GM19372 (cell line): Measurements from ENCODE around the gene GNB4.
A peak's percentile ranks its signal among the peaks of the same experiment; 100 is the strongest.

Experiments
- ATAC-seq: cut with Tn5 transposase; IDR thresholded peaks from one replicate; pipeline ENCODE4 v1.9.1; 2021; ENCODE audit warnings: mild to moderate bottlenecking, low read depth, moderate library complexity; ENCODE audit not compliant: unreplicated experiment

The GNB4 gene

DNA sequence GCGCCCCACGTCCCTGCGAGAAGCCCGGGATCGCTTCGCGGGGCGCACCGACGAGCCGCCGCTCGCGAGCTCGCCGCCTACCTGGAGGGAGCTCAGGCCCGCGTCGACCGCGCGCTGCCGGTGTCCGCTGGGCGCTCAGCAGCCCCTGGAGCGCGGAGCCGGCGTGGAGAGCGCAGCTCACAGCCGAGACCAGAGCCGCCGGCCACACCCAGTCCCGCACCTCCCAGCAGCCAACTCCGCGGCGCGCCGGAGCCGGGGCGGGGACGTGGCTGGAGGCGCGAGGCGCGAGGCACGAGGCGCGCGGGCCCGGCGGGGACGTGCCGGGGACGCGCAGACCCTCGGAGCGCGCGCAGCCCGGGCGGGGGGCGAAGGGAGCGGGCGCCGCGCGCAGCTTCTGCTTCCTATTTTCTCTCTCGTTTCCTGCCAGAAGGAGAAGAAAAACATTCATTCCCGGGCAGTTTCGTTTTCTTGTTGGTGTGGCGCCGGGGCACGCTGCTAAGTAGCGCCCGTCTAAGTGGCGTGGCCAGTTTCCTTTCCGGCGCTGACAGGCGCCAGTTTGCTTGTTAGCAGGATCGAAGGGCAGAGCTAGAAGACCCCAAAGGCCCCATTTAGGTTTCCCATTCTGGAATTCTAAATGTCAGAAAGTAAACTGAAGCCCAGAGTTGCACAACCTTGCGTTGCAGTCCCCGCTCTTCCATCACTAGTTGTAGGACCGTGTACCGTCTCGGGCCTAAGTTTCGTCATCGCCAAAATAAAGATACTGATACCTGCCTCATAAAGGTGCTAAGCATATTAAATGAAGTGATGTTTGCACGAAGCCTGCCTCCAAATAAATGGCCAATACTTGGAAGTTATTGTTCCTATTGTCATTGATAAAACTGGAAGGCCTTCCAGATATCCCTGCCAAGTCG lies at the start of gene GNB4:
Gene GNB4, minus strand, starts transcription at position 206 of the 911 bp plus-strand sequence. CDS start 25,270 bp downstream, outside the sequence.
- peak; percentile 72 for ATAC-seq

DNA sequence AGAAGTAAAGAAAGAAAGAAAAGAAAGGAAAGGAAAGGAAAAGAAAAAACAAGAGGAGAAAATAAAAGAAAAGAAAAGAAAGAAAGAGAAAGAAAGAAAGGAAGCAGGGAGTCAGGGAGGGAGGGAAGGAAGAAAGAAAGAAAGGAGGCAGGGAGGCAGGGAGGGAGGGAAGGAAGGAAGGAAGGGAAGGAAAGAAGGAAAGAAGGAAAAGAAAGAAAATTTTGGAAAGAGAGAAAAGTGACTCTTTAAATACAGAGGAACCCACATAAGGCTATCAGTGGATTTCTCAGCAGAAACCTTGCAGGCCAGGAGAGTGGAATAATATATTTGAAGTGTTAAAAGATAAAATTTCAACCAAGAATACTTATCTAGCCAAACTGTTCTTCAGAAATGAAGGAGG lies 44.2 kb upstream of the GNB4 start:
- no peak for ATAC-seq

DNA sequence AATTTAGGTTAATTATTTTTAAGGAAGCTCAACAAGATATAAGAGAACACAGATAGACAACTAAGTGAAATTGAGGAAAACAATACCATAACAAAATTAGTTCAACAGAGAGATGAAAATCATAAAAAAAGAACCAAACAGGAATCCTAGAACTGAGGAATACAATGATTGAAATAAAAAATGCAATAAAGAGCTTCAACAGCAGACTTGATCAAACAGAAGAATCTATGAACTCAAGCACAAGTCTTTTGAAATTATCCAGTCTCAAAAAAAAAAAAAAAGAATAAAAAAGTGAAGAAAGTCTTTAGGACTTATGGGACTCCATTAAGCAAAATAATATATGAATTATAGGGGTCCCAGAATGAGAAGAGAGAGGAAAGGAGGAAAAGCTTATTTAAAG lies 42.0 kb upstream of the GNB4 start:
- ATAC-seq = no peak

DNA sequence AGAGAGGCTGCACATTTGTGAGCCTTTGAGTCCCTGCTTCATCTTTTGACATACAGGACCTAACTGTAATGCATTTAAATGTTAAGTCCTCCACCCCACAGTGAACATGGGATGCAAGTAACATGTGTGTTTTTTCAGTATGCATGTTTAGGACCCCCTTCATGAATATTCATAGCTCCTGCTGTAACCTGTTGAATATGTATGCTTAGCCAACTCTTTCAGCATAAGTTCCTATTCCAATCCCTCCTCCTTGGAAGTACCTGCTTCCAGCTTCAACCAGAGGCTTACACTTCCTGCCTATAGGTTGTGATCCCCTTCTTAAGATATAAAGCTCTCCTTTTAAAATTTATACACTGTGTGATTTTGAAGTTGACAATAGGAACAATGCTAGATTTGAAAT lies 36.9 kb upstream of the GNB4 start:
- ATAC-seq = no peak

- no peak for ATAC-seq
Observed at GRCh38 chr3:179486806-179487205, 35.5 kb upstream of the GNB4 start.

- no peak for ATAC-seq
Observed at GRCh38 chr3:179482857-179483256, 31.6 kb upstream of the GNB4 start.

DNA sequence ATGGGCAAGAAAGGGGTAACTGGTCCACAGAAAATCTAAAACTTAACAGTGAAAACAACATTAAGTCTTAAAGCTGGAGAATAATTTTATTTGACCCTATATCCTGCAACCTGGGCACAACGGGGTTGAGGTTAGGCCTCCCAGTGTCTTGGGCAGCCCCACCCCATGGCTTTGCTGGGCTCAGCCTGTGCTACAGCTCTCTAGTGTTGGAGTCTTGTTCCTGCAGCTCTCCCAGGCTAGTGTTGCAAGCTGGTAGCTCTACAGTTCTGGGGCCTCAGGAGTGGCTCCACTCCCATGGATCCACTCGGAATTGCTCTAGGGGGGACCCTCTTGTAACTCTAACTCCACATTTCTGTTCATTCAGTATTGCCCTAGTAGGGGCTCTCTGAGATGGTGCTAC lies 24.9 kb upstream of the GNB4 start:
- no peak for ATAC-seq

DNA sequence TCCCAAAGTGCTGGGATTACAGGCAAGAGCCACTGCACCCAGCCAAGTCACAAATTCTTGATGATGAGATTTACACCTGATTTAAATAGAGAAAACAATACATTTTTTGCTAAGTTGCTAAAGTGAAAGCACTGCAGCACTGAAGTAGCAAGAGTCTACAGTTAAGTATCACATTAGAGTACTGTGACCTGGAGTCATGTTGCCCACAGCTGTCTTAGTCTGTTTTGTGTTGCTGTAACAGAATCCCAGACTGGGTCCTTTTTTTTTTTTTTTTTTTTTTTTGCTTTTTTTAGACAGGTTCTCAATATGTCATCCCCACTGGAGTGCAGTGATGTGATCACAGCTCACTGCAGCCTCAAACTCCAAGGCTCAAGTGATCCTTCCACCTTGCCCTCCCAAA lies 23.2 kb upstream of the GNB4 start:
- no peak for ATAC-seq

DNA sequence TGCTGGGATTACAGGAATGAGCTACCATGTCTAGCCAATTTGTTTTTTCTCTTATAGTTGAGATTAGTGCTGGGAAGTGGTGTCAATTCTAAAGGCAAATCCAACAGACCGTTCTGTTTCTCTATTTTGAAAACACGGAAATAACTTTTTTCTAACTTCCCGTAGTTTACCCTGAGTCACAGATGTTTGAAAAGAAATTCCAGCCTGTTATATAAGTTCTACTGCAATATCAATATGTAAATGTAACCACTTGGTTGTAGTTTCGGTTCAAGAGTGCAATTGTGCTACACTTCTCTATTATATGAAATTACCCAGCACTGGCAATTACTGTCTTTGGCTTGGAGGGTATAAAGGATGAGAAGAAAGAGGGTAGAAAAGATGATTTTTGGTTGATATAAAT lies 22.3 kb upstream of the GNB4 start:
- no peak for ATAC-seq

GRCh38 chr3:179464323-179465092 lies 13.2 kb upstream of the GNB4 start:
- no peak for ATAC-seq

GRCh38 chr3:179463319-179463718 lies 12.0 kb upstream of the GNB4 start:
- ATAC-seq = no peak

DNA sequence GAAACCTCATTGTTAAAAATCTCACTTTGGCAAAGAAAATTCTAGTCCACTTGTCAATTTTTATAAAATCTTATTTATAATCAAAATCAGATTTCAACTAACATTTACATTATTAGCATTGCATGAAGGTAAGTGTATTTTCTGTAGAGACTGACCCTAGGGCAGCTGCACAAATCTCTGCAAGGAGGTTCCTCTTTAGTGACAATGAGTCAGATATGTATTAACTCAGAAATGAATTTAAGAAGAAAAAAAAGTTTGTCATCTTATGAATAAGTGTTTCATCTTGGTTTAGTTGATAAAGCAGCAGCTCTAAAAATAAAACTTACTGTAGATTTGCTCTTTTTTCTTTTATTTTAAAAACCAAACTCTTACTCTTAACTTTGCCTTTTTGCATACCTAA lies 9.0 kb upstream of the GNB4 start:
- no peak for ATAC-seq

- no peak for ATAC-seq
Observed at GRCh38 chr3:179455954-179456353, 4.7 kb upstream of the GNB4 start.

DNA sequence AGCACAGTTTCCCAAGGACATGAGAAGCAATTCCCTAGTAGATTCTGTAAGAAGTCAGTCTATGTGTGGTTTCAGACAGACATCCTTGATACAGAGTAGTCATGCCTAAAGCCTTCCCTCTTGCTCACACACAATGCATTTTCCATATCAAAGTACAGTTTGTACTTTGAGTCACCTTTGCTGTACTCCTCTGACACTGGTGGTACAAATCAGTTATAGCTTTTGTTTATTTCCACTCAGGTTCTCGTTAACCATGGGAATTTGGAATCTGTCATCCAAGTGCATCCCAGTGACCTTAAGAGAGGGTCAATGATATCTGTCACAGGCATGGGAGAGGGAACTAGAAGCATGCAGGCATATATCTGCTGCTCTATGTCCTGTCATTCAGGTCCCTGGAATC lies 3.6 kb upstream of the GNB4 start:
- ATAC-seq = no peak

DNA sequence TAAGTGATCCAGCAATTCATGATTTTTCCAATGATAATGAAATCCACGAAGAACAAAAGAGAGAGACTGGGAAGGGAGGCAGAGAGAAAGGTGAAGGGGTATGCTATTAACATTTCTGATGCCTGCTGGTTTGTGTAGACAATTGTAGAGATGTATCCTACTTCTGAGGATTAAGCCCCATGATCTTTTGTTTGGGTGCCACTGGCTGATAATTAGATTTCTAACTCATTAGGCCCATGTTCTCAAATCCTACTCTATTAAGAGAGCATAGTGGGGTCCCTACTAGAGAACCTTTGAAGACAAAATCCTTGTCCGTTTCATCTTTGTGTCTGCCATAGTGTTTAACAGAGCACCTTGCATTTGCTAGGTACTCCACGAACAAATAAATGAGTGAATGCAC lies 2.7 kb upstream of the GNB4 start:
- no peak for ATAC-seq

GRCh38 chr3:179452872-179453271 lies 1.6 kb upstream of the GNB4 start:
- ATAC-seq = no peak

GRCh38 chr3:179452176-179452564 lies 900 bp upstream of the GNB4 start:
- no peak for ATAC-seq

DNA sequence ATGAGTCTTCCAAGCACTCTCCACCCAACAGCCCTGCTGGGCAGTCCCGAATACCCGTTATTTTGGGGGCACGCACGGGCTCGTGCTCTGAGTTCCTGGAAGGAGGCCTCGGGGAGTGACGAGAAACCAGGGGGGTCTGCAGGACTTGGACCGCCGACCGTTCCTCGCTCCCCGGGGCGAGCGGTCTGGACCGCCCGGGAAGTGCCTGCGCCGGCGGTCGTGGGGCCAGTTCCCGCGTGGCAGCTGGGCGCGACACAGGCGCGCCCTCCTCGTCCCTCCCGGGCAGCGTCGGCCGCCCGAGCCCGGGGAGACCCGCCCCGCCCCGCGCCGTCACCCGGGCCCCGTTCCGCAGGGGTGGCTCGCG lies 387 bp downstream of the GNB4 start:
- ATAC-seq = peak; percentile 39

DNA sequence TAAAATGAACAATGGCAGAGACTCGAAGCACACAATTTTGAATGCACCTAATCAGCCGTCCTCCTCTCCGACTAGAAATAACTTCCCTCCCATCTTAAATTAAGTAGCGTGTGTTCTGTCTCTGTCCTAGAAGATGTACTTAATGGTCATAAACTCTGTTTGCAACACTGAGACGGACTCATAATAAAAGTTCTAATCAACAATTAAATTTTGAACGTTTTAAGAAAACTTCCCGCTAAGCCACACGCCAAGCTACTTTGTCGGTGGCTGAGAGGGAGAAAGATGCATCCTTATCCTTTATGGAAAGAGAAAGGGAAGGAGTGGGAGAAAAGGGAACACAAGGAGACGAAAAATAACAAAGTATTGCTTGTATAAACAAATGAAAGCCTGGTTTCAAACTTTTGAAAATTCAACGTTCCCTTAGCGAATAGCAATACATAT lies 989 bp downstream of the GNB4 start:
- ATAC-seq = no peak

DNA sequence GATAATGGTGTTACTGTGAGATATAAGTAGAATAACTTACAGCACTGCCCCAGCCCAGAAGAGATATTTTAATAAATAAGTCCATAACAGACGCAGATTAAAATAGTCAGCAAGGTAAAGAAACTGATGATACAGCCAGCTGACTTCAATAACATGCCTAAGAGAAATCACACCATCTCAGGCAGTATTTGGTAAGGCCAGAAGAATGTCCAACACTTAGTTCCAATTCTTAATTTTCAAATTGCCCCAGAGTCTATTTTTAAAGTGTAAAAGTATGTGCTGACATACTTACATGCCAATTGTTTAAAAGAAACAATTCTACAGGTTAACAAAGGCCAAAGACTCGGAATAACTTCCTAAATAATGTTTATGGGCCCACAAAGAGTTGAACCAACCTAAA lies 1.6 kb downstream of the GNB4 start:
- no peak for ATAC-seq

DNA sequence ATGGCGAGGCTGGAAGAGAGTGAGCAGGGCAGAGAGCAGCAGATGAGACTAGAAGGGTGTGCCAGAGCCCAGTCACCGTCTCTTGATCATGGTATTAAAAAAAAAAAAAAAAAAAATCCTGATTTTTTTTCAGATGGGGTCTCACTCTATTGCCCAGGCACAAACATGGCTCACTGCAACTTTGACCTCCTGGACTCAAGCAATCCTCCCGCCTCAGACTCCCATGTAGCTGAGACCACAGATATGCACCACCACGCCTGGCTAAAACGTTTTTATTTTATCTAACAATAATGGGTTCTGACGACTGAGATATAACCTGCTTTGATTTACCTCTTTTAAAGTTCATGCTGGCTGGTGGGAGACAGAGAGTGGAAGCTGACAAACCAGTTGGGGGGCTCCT lies 4.0 kb downstream of the GNB4 start:
- no peak for ATAC-seq

DNA sequence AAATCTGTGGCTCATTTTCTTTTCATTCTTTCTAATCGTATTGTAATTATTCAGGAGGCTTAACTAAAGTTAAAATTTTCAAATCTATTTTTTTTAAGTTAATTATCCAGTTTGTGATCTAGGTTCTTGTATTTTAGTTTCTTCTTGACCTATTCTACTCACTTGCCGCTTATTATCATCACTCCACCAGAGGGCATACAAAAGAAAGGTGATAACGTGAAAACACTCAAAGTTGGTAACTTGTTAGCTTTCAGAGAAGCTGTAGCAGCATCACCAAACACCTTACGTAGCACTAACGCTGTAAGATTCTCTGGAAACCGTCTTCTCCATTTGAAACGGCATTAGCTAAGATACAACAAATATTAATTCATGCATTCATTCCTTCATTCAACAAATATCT lies 4.8 kb downstream of the GNB4 start:
- no peak for ATAC-seq
